ENCODE results near the gene MAN1A1.

MAN1A1 gene

GRCh38 chr6:119270545-119270944 lies 79.0 kb downstream of the MAN1A1 start:
- no peak for DNase-seq (ENCODE audit: low read depth, low spot score)

GRCh38 chr6:119269266-119270103 lies 80.1 kb downstream of the MAN1A1 start:
- no peak for DNase-seq (ENCODE audit: low read depth, low spot score)

GRCh38 chr6:119267126-119267905 lies 82.2 kb downstream of the MAN1A1 start:
- DNase-seq (ENCODE audit: low read depth, low spot score) = no peak

GRCh38 chr6:119264854-119265397 lies 84.6 kb downstream of the MAN1A1 start:
- no peak for DNase-seq (ENCODE audit: low read depth, low spot score)

- DNase-seq (ENCODE audit: low read depth, low spot score) = no peak
These were observed 86.9 kb downstream of the MAN1A1 start for GRCh38 chr6:119262612-119263011.

- DNase-seq (ENCODE audit: low read depth, low spot score) = no peak
These were observed 87.6 kb downstream of the MAN1A1 start for GRCh38 chr6:119261944-119262284.

GRCh38 chr6:119259027-119259426 lies 90.5 kb downstream of the MAN1A1 start:
- DNase-seq (ENCODE audit: low read depth, low spot score) = no peak

- no peak for DNase-seq (ENCODE audit: low read depth, low spot score)
These were observed 91.8 kb downstream of the MAN1A1 start for GRCh38 chr6:119257726-119258125.

- no peak for DNase-seq (ENCODE audit: low read depth, low spot score)
These were observed 92.5 kb downstream of the MAN1A1 start for GRCh38 chr6:119256978-119257462.

GRCh38 chr6:119256392-119256791 lies 93.2 kb downstream of the MAN1A1 start:
- no peak for DNase-seq (ENCODE audit: low read depth, low spot score)

GRCh38 chr6:119255492-119255891 lies 94.1 kb downstream of the MAN1A1 start:
- no peak for DNase-seq (ENCODE audit: low read depth, low spot score)

- no peak for DNase-seq (ENCODE audit: low read depth, low spot score)
These were observed 99.5 kb downstream of the MAN1A1 start for GRCh38 chr6:119250036-119250435.

GRCh38 chr6:119249319-119249718 lies 100.2 kb downstream of the MAN1A1 start:
- no peak for DNase-seq (ENCODE audit: low read depth, low spot score)

- no peak for DNase-seq (ENCODE audit: low read depth, low spot score)
These were observed 102.1 kb downstream of the MAN1A1 start for GRCh38 chr6:119247504-119247903.

GRCh38 chr6:119243657-119244056 lies 105.9 kb downstream of the MAN1A1 start:
- DNase-seq (ENCODE audit: low read depth, low spot score) = no peak

GRCh38 chr6:119243037-119243436 lies 106.5 kb downstream of the MAN1A1 start:
- no peak for DNase-seq (ENCODE audit: low read depth, low spot score)

- no peak for DNase-seq (ENCODE audit: low read depth, low spot score)
These were observed 107.8 kb downstream of the MAN1A1 start for GRCh38 chr6:119241540-119242309.

- DNase-seq (ENCODE audit: low read depth, low spot score) = no peak
These were observed 108.5 kb downstream of the MAN1A1 start for GRCh38 chr6:119241111-119241465.

GRCh38 chr6:119240257-119241110 lies 109.1 kb downstream of the MAN1A1 start:
- DNase-seq (ENCODE audit: low read depth, low spot score) = no peak

- no peak for DNase-seq (ENCODE audit: low read depth, low spot score)
These were observed 112.3 kb downstream of the MAN1A1 start for GRCh38 chr6:119237177-119237715.

GRCh38 chr6:119234941-119235340 lies 114.6 kb downstream of the MAN1A1 start:
- DNase-seq (ENCODE audit: low read depth, low spot score) = no peak
